GM23248 (cell line): ENCODE data around the gene ZNF536.

Source experiments
- EZH2 ChIP-seq: fragments of 200-600 bp; sonication (generic); IDR thresholded peaks from 2 replicates; pipeline ENCODE4 v1.6.1; 2018; ENCODE audit warnings: antibody characterized with exemption, mild to moderate bottlenecking; ENCODE audit not compliant: insufficient read depth, poor library complexity, severe bottlenecking
- EZH2phosphoT487 ChIP-seq: fragments of 200-600 bp; sonication (generic); IDR thresholded peaks from 2 replicates; pipeline ENCODE4 v1.6.1; 2018; ENCODE audit warnings: antibody characterized with exemption, moderate library complexity, mild to moderate bottlenecking, low read depth; ENCODE audit not compliant: insufficient read depth

GRCh38 chr19:30452931-30453330 lies 80.7 kb downstream of the ZNF536 start:
- TF ChIP-seq EZH2phosphoT487 (no peak), EZH2 (no peak)
